ENCODE measurements around the gene NTRK1.
A peak's percentile ranks its signal among the peaks of the same experiment; 100 is the strongest.

Gene NTRK1

DNA sequence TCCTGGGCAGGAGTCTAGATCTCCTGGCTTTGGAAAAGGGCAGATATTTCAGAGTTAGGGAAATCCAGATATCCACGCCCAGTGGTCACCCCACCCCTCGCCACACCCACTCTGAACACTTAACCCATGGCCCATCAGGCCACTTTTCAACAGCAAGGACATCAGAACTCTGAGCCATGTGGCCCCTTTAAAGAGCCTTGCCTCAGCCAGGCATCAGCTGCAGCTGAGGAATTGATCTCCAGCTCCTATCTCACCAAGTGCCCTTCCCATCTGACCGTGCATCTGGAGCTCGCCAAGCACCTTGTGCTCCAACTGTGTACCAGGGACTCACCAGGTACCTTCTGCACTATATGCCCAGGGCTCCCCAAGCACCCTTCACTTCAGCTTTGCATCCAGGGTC is 23.8 kb upstream of the NTRK1 start:
- H3K27me3 ChIP-seq (ENCODE audit: insufficient read depth, poor library complexity, severe bottlenecking), result peaks cover 25% of the 10 kb centered on the region
- DNase-seq (ENCODE audit: low read depth in 1 of 2, low spot score in 1 of 2), result no peak
- no peak overlapping the region for H3K27ac ChIP-seq (replicated peaks)
- no peak overlapping the region for H3K4me3 ChIP-seq (replicated peaks; ENCODE audit: insufficient read depth, low read length)
- no peak for TF ChIP-seq POLR2AphosphoS5 (IDR thresholded peaks at IDR 0.05; ENCODE audit: low read depth)

GRCh38 chr1:156838972-156839371 is 21.7 kb upstream of the NTRK1 start:
- Histone ChIP-seq H3K27me3 (ENCODE audit: insufficient read depth, poor library complexity, severe bottlenecking) (peaks cover 31% of the 10 kb centered on the region), H3K27ac (replicated peaks) (no peak overlapping the region), H3K4me3 (replicated peaks; ENCODE audit: insufficient read depth, low read length) (no peak overlapping the region)
- peak in 1 of 2 experiments; percentile 11 for DNase-seq (ENCODE audit: low read depth in 1 of 2, low spot score in 1 of 2)
- TF ChIP-seq REST (IDR thresholded peaks at IDR 0.05; ENCODE audit: insufficient replicate concordance, low read depth), result no peak
- TF ChIP-seq, protein P1, sequence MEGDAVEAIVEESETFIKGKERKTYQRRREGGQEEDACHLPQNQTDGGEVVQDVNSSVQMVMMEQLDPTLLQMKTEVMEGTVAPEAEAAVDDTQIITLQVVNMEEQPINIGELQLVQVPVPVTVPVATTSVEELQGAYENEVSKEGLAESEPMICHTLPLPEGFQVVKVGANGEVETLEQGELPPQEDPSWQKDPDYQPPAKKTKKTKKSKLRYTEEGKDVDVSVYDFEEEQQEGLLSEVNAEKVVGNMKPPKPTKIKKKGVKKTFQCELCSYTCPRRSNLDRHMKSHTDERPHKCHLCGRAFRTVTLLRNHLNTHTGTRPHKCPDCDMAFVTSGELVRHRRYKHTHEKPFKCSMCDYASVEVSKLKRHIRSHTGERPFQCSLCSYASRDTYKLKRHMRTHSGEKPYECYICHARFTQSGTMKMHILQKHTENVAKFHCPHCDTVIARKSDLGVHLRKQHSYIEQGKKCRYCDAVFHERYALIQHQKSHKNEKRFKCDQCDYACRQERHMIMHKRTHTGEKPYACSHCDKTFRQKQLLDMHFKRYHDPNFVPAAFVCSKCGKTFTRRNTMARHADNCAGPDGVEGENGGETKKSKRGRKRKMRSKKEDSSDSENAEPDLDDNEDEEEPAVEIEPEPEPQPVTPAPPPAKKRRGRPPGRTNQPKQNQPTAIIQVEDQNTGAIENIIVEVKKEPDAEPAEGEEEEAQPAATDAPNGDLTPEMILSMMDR (IDR thresholded peaks at IDR 0.05; ENCODE audit: insufficient read depth, low read length), result peak; percentile 90

GRCh38 chr1:156839426-156840109 is 21.1 kb upstream of the NTRK1 start:
- peaks cover 33% of the 10 kb centered on the region for H3K27me3 ChIP-seq (ENCODE audit: insufficient read depth, poor library complexity, severe bottlenecking)
- no peak overlapping the region for H3K4me3 ChIP-seq (replicated peaks; ENCODE audit: insufficient read depth, low read length)
- TF ChIP-seq POLR2AphosphoS5 (IDR thresholded peaks at IDR 0.05; ENCODE audit: low read depth), result no peak
- TF ChIP-seq, protein P1 (IDR thresholded peaks at IDR 0.05; ENCODE audit: insufficient read depth, low read length), result no peak
- no peak for TF ChIP-seq SPI1 (IDR thresholded peaks at IDR 0.05; ENCODE audit: borderline replicate concordance, low read depth)
- TF ChIP-seq GABPA (IDR thresholded peaks at IDR 0.05; ENCODE audit: low read depth), result no peak
- TF ChIP-seq REST (IDR thresholded peaks at IDR 0.05; ENCODE audit: insufficient replicate concordance, low read depth), result no peak
- H3K27ac ChIP-seq (replicated peaks), result no peak overlapping the region
- DNase-seq (ENCODE audit: low read depth in 1 of 2, low spot score in 1 of 2), result no peak

DNA sequence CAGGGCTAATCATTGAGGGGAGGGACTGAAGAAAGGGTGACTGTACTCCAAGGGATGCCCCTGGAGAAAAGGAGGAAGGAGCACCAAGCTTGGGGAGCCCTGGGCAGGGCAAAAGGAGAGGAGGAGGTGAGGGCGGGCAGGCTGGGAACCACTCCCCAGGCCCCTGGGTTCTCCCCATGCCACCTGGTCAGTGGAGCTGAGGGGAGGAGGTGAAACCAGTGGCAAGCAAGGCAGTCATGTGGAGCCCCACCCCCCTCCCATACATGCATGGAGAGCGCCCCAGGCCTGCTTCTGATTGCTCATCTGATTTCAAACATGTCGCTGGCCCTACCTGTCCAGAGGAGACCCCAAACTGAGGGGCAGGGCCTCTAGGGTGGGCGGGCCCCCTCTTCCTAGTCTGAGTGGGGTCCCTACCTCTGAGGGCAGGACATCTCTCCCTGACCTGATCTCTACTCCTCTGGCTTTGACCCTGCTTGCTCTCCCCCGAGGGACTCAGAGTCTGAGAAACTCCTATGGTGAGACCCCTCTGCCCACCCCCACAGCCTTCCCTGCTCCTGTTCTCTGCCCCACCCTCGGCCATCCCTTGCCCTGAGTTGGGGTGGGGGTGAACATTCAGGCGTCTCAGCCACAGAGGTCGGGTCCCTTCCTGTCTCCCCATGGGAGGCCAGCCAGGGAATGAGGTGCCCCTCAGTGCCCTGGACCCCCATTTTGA is 20.3 kb upstream of the NTRK1 start:
- Histone ChIP-seq H3K27ac (replicated peaks) (no peak overlapping the region), H3K4me3 (replicated peaks; ENCODE audit: insufficient read depth, low read length) (no peak overlapping the region), H3K27me3 (ENCODE audit: insufficient read depth, poor library complexity, severe bottlenecking) (peaks cover 36% of the 10 kb centered on the region)
- no peak for DNase-seq (ENCODE audit: low read depth in 1 of 2, low spot score in 1 of 2)
- TF ChIP-seq POLR2AphosphoS5 (IDR thresholded peaks at IDR 0.05; ENCODE audit: low read depth) (no peak), SPI1 (IDR thresholded peaks at IDR 0.05; ENCODE audit: borderline replicate concordance, low read depth) (no peak), GABPA (IDR thresholded peaks at IDR 0.05; ENCODE audit: low read depth) (no peak)
